ENCODE results near the gene NFATC1.

DNA sequence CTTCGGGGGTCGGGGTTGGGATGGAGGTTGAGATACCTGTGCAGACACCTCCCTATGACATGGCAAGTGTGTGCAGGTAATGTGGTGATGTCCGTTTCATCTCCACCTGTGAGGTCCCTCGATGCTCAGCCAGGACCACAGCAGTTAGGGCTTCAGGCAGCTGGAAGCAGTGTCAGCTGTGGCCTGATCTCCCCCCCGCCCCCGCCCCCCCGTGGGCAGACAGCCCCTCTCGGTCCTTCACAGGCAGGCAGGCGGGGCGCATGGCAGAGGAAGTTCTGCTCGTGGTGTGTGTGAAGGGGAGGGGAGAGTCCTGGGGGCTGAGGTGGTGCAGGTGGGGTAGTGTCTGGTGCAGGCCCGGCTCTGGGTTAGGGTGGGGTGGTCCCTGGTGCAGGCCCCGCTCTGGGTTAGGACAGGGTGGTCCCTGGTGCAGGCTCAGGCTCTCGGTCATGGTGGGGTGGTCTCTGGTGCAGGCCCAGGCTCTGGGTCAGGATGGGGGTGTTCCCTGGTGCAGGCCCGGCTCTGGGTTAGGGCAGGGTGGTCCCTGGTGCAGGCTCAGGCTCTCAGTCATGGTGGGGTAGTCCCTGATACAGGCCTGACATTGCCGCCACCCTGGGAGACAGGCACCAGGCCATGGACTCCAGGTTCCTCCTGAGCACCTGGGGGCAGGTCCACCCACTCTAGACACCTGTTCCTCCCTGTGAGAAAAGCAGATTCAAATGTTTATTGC lies 94.3 kb downstream of the NFATC1 start:
- TF ChIP-seq, protein P1, sequence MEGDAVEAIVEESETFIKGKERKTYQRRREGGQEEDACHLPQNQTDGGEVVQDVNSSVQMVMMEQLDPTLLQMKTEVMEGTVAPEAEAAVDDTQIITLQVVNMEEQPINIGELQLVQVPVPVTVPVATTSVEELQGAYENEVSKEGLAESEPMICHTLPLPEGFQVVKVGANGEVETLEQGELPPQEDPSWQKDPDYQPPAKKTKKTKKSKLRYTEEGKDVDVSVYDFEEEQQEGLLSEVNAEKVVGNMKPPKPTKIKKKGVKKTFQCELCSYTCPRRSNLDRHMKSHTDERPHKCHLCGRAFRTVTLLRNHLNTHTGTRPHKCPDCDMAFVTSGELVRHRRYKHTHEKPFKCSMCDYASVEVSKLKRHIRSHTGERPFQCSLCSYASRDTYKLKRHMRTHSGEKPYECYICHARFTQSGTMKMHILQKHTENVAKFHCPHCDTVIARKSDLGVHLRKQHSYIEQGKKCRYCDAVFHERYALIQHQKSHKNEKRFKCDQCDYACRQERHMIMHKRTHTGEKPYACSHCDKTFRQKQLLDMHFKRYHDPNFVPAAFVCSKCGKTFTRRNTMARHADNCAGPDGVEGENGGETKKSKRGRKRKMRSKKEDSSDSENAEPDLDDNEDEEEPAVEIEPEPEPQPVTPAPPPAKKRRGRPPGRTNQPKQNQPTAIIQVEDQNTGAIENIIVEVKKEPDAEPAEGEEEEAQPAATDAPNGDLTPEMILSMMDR (IDR thresholded peaks at IDR 0.05): no peak
- TF ChIP-seq POLR2A (IDR thresholded peaks at IDR 0.05) (no peak), EP300 (IDR thresholded peaks at IDR 0.05) (no peak)

Measured in ovary (tissue), 3 donors.